ELF-1 (cell line): ENCODE data around the gene PCGF6.
"Not testable (repeated sequence)": the region's sequence is repeated elsewhere in the genome, so short reads cannot be mapped to it uniquely, and the experiment has no call there.

ENCODE experiments used
- DNase-seq: peaks from one replicate; pipeline ENCODE4 v3.0.0-alpha.2; 2016; ENCODE audit warnings: low read depth, low spot score

PCGF6 gene

DNA sequence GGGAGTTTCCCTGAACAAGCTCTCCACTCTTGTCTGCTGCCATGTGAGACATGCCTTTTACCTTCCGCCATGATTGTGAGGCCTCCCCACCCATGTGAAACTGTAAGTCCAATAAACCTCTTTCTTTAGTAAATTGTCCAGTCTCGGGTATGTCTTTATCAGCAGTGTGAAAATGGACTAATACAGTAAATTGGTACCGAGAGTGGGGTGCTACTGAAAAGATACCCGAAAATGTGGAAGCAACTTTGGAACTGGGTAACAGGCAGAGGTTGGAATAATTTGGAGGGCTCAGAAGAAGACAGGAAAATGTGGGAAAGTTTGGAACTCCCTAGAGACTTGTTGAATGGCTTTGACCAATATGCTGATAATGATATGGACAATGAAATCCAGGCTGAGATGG, 92.0 kb downstream of the PCGF6 start:
- not testable (repeated sequence) for DNase-seq

DNA sequence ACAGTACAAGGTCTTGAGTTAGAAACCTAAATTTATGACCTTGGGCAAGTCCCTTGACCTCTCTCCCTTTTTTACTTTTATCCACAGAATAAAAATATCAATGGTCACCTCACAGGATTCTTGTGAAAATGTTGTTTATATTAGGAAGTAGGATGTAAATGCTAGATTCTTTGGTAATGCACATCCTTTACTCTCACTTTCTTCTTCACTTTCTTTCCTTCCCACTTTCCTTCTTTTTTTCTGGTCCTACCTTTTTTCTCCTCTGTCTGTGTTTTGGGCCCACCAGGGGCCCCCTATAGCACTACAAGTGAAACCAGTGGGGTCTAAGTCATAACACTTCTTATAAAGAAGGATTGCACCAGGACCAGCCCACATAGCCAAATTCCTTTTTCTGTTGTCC, 93.1 kb downstream of the PCGF6 start:
- no peak for DNase-seq

DNA sequence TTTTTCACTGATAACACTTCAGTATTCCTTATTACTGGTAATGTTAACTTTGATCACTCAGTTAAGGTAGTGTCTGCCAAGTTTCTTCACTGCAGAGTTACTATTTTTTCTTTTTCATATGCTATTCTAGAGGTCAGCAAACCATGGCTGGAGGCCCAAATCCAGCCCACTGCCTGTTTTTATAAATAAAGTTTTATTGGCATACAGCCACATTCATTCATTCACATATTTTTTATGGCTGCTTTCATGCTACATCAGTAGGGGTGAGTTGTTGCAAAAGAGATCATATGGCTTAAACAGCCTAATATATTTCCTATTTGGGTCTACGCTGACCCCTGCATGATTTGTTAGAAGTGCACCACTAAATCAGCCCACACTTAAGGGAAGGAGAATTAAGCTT, 94.3 kb downstream of the PCGF6 start:
- DNase-seq: no peak

DNA sequence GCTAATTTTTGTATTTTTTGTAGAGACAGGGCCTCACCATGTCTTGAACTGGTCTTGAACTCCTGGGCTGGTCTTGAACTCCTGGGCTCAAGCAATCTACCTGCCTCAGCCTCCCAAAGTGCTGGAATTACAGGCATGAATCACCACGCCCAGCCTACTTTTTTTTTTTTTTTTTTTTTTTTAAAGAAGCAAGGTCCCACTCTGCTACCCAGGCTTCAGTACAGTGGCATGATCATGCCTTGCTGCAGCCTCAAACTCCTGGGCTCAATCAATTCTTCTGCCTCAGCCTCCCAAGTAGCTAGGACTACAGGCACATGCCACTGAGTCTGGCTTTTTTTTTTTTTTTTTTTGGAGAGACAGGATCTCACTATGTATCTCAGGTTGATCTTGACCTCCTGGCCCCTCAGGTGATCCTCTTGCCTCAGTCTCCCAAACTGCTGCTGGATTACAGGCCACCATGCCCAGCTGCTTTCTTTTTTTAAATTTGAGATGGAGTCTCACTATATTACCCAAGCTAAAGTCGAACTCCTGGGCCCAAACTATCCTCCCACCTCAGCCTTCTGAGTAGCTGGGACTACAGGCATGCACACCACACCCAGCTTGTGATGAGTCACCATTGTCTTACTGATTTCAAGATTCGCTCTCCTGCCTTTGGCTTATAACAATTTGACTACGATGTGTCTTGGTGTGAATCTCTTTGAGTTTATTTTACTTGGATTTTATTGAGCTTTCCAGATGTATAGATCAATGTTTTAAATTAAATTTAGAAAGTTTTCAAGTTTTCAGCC, 96.2 kb downstream of the PCGF6 start:
- no peak for DNase-seq

DNA sequence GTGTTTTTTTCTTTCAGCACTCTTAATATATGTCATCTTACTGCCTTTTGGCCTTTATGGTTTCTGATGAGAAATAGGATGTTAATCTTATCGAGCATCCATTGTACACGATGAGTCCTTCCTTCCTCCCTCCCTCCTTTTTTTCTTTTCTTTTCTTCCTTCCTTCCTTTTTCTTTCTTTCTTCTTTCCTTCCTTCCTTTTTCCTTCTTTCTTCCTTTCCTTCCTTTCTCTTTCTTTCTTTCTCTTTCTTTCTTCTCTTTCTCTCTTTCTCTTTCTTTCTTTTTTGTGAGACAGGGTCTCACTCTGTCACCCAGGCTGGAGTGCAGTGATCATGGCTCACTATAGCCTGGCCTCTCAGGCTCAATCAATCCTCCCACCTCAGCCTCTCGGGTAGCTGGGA, 96.8 kb downstream of the PCGF6 start:
- no peak for DNase-seq
